HepG2 (cell line): ENCODE data around the gene PDE3B. TPM values are rescaled to one million over a fixed set of nuclear protein-coding genes. Genes with fewer than 3 reads are reported as not detected.

Experiments used
- ATAD3A ChIP-seq: sonication (generic); formaldehyde crosslinking; IDR thresholded peaks from 2 replicates; pipeline ENCODE4 v1.4.0; 2020; ENCODE audit warnings: missing genetic modification reagents
- CTCF ChIP-seq: sonication (generic); formaldehyde crosslinking; IDR thresholded peaks from 2 replicates; pipeline ENCODE4 v1.5.0; 2020; ENCODE audit warnings: mild to moderate bottlenecking, missing genetic modification reagents, moderate library complexity
- FOSL1 ChIP-seq: sonication (generic); formaldehyde crosslinking; IDR thresholded peaks from 2 replicates; pipeline ENCODE4 v1.9.0; 2021; ENCODE audit warnings: missing genetic modification reagents, borderline replicate concordance
- MLLT10 ChIP-seq: sonication (generic); formaldehyde crosslinking; IDR thresholded peaks from 2 replicates; pipeline ENCODE4 v1.4.0; 2020; ENCODE audit warnings: missing genetic modification reagents
- MTA3 ChIP-seq: sonication (generic); formaldehyde crosslinking; IDR thresholded peaks from 2 replicates; pipeline ENCODE4 v1.4.0; 2020; ENCODE audit warnings: missing genetic modification reagents
- SMYD3 ChIP-seq: sonication (generic); formaldehyde crosslinking; IDR thresholded peaks from 2 replicates; pipeline ENCODE4 v1.8.1; 2023; ENCODE audit warnings: mild to moderate bottlenecking, missing genetic modification reagents
- THAP9 ChIP-seq: sonication (generic); formaldehyde crosslinking; IDR thresholded peaks from 2 replicates; pipeline ENCODE4; 2020; ENCODE audit warnings: missing genetic modification reagents, mild to moderate bottlenecking, borderline replicate concordance
- ZBTB7A ChIP-seq: sonication (generic); formaldehyde crosslinking; IDR thresholded peaks from 2 replicates; pipeline ENCODE4 v1.8.0; 2022; ENCODE audit warnings: mild to moderate bottlenecking, missing genetic modification reagents
- ZEB1 ChIP-seq: IDR thresholded peaks from 2 replicates; pipeline ENCODE4 v1.6.1; 2012; ENCODE audit warnings: mild to moderate bottlenecking, low read depth, inconsistent platforms; ENCODE audit not compliant: insufficient replicate concordance
- ZNF121 ChIP-seq: sonication (generic); formaldehyde crosslinking; IDR thresholded peaks from 2 replicates; pipeline ENCODE4 v1.5.0; 2020; ENCODE audit warnings: mild to moderate bottlenecking, missing genetic modification reagents
- ZNF407 ChIP-seq: sonication (generic); formaldehyde crosslinking; IDR thresholded peaks from one replicate; pipeline ENCODE4 v1.5.1; 2020; ENCODE audit warnings: mild to moderate bottlenecking, missing genetic modification reagents; ENCODE audit errors: not compliant biosample characterization
- ZNF460 ChIP-seq: sonication (generic); formaldehyde crosslinking; IDR thresholded peaks from 2 replicates; pipeline ENCODE4 v1.5.1; 2020; ENCODE audit warnings: missing genetic modification reagents, mild to moderate bottlenecking, borderline replicate concordance
- ZNF615 ChIP-seq: sonication (generic); formaldehyde crosslinking; IDR thresholded peaks from 2 replicates; pipeline ENCODE4 v1.5.0; 2020; ENCODE audit warnings: mild to moderate bottlenecking, missing genetic modification reagents, borderline replicate concordance
- ZNF784 ChIP-seq: sonication (generic); formaldehyde crosslinking; IDR thresholded peaks from 2 replicates; pipeline ENCODE4 v1.5.1; 2020; ENCODE audit warnings: missing genetic modification reagents, mild to moderate bottlenecking, borderline replicate concordance
- polyA plus RNA-seq, 8 experiments: library from polyadenylated mRNA; depleted of rRNA in 3 of 8; stranded (reverse) in 7 of 8; unstranded in 1 of 8; fragments of >200 nt; fragmentation: Illumina TruSeq in 4 of 8; extraction: Trizol in 4 of 8; gene quantifications; 2 replicates each; pipeline versions ENCODE4 v1.2.1 to v1.2.3, GENCODE V29; 2011 to 2016; ENCODE audit warnings: low read depth in 4 of 8, missing spikeins in 1 of 8, mixed read lengths in 1 of 8; ENCODE audit not compliant: insufficient read depth in 1 of 8
- total RNA-seq, 5 experiments: library from RNA; depleted of rRNA; stranded (reverse); fragments of >200 nt; fragmentation: Illumina TruSeq; extraction: Trizol; gene quantifications; 2 replicates each; pipeline ENCODE4 v1.2.3, GENCODE V29; 2016; ENCODE audit warnings: low read depth in 1 of 5

PDE3B gene
- total and polyA plus RNA-seq, 2 of the 13 experiments (the other 11 are each of a cell fraction or from before 2014, with no cell fraction given): 14.1 to 26.5 TPM

GRCh38 chr11:14892036-14892556, 248.5 kb downstream of the PDE3B start, which contains the start of gene CYP2R1 (continued):
- TF ChIP-seq ZNF460 (CRISPR knock-in tag) (no peak), ZEB1 (no peak), FOSL1 (no peak), ZBTB7A (no peak), CTCF (CRISPR knock-in tag) (0 out of 2 replicates have a peak, but pooled peaks have one; percentile 22), MTA3 (no peak), ATAD3A (no peak), ZNF121 (no peak; the same call in 1 of the 2 replicates), THAP9 (peak; percentile 18; the same call in 1 of the 2 replicates), ZNF407 (CRISPR knock-in tag) (no peak), MLLT10 (CRISPR knock-in tag) (no peak), SMYD3 (CRISPR knock-in tag) (no peak), ZNF615 (CRISPR knock-in tag) (no peak), ZNF784 (no peak; the same call in 1 of the 2 replicates)
